ENCODE measurements around the gene AQP5. TPM values are rescaled to one million over a fixed set of nuclear protein-coding genes. Genes with fewer than 3 reads are reported as not detected.

AQP5 gene
- total and polyA plus RNA-seq, 2 of the 8 experiments (the other 6 are each of a cell fraction or from before 2014, with no cell fraction given) = 2.5 to 3.2 TPM

DNA sequence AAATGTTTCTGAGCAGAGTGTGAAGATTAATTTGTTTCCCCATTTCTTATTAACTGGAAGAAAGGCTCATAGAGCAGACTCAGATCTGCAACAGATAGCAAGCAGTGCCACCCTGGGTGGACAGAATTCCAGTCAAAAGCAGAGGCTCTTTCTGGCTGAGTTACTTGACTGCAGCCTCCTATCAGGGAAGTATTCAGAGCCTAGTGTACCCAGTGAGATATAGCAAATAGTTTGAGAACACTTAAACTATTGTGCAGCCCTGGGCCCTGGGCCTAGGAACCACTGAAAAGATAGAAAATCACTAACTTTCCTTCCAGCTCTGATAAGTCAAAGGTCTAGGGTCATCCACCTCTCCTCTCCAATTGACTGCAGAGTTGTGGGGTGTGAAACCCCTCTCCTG, 22.4 kb upstream of the AQP5 start:
- H3K23ac ChIP-seq (ENCODE audit: insufficient read length) = no peak overlapping the region
- no peak overlapping the region for H3K9ac ChIP-seq (replicated peaks in 1 of 4; ENCODE audit: extremely low read depth in 1 of 4, low read depth in 3 of 4, low read length in 3 of 4)
- H2BK5ac ChIP-seq (ENCODE audit: low read depth, low read length) = no peak overlapping the region
- ChIA-PET CTCF (ENCODE audit: partially characterized antibody) (interaction anchor here (0.6 to 5.1 kb wide), 13 partner anchors 10 to 171 kb away, joined by 3 to 37 read pairs (median 3); partner anchors contain the start of genes AQP2 and BCDIN3D), POLR2A (ENCODE audit: partially characterized antibody) (interaction anchor here (1.5 kb wide), 1 partner anchor 146 kb away, joined by 5 read pairs; the partner anchor contains the start of gene SMARCD1)
- H4K8ac ChIP-seq (ENCODE audit: extremely low read depth, insufficient read depth, low read length) = no peak overlapping the region
- H3K79me1 ChIP-seq (ENCODE audit: low read depth, low read length) = no peaks in the 10 kb centered on the region
- TF ChIP-seq TBP (IDR thresholded peaks at IDR 0.05; ENCODE audit: low read depth, low read length) = no peak
- H2AK5ac ChIP-seq (ENCODE audit: low read depth, low read length) = no peak overlapping the region
- no peak overlapping the region for H2BK12ac ChIP-seq (ENCODE audit: low read depth, low read length)
- H3K14ac ChIP-seq (ENCODE audit: insufficient read length) = no peak overlapping the region
- no peaks in the 10 kb centered on the region for H3K36me3 ChIP-seq (ENCODE audit: control insufficient read depth in 2 of 4, insufficient read depth in 4 of 4, low read length in 3 of 4)
- H3K18ac ChIP-seq (ENCODE audit: extremely low read depth, low read length) = no peak overlapping the region
- H2BK20ac ChIP-seq (ENCODE audit: low read length) = no peak overlapping the region
- no peak overlapping the region for H2AFZ ChIP-seq (ENCODE audit: low read length)
- H3K4ac ChIP-seq (replicated peaks; ENCODE audit: insufficient read length, low read depth, low read length) = no peak overlapping the region
- H2BK120ac ChIP-seq (replicated peaks; ENCODE audit: low read depth, low read length) = no peak overlapping the region
- no peak overlapping the region for H3K27ac ChIP-seq (ENCODE audit: low read depth, low read length)
- no peak overlapping the region for H4K91ac ChIP-seq (replicated peaks; ENCODE audit: insufficient read length, low read length)
- no peak for DNase-seq (ENCODE audit: low read depth in 1 of 2, low spot score in 2 of 2)
- peaks cover 0 to 1% of the 10 kb centered on the region in 2 experiments for H4K20me1 ChIP-seq (replicated peaks in 1 of 2; ENCODE audit: control insufficient read depth in 1 of 2, insufficient read depth in 2 of 2, low read length in 2 of 2)
- no peak for FAIRE-seq
- no peak overlapping the region for H2BK15ac ChIP-seq (ENCODE audit: low read length)
- H3K23me2 ChIP-seq (ENCODE audit: low read depth, low read length) = no peaks in the 10 kb centered on the region
- 0 out of 7 replicates have a peak, but pooled peaks cover 0 to 3% (median 0%) of the 10 kb centered on the region in 4 experiments for H3K27me3 ChIP-seq (replicated peaks in 1 of 4; ENCODE audit: control insufficient read depth in 3 of 4, extremely low read depth in 1 of 4, insufficient read depth in 3 of 4, low read length in 3 of 4)
- no peak overlapping the region for H4K5ac ChIP-seq (ENCODE audit: insufficient read length, low read depth, low read length)
- H3K79me2 ChIP-seq (ENCODE audit: control insufficient read depth in 1 of 2, insufficient read depth in 2 of 2, low read length in 2 of 2) = no peaks in the 10 kb centered on the region
- H3K4me1 ChIP-seq (replicated peaks in 1 of 4; ENCODE audit: control insufficient read depth in 3 of 4, insufficient read depth in 4 of 4, low read length in 3 of 4) = peaks cover 0 to 12% (median 2%) of the 10 kb centered on the region in 4 experiments; a peak in 3 of 7 replicates
- no peak overlapping the region for H3K56ac ChIP-seq (replicated peaks; ENCODE audit: insufficient read length, low read depth, low read length)
- no peak overlapping the region for H3K4me2 ChIP-seq (ENCODE audit: insufficient read depth in 1 of 2, low read depth in 2 of 2, low read length in 2 of 2)
- no peak overlapping the region for H3K4me3 ChIP-seq (ENCODE audit: extremely low read depth in 1 of 4, insufficient read depth in 2 of 4, low read depth in 3 of 4, low read length in 4 of 4)
- H3K9me3 ChIP-seq (ENCODE audit: insufficient read depth in 2 of 2, low read depth in 1 of 2, low read length in 1 of 2) = no peaks in the 10 kb centered on the region

Data from H1 (cell line).